Subcutaneous adipose tissue (tissue), 4 donors: ENCODE data around the gene MZB1. TPM values are rescaled to one million over a fixed set of nuclear protein-coding genes. Genes with fewer than 3 reads are reported as not detected.

Experiments
- total RNA-seq, 4 donors: library from RNA; depleted of rRNA; stranded (reverse); fragments of >200 nt; gene quantifications; one replicate each; pipeline ENCODE4 v1.1.0, GENCODE V29; 2016
- TF ChIP-seq, protein P1 (sequence below): fragments of 450-650 bp; IDR thresholded peaks from one replicate; pipeline ENCODE4 v1.5.1; 2016; ENCODE audit warnings: low read depth, mild to moderate bottlenecking, control low read depth, antibody characterized with exemption, moderate library complexity

The MZB1 gene
- total RNA-seq, 4 donors from 2014 or later, result 2.1 TPM; not detected in 3

DNA sequence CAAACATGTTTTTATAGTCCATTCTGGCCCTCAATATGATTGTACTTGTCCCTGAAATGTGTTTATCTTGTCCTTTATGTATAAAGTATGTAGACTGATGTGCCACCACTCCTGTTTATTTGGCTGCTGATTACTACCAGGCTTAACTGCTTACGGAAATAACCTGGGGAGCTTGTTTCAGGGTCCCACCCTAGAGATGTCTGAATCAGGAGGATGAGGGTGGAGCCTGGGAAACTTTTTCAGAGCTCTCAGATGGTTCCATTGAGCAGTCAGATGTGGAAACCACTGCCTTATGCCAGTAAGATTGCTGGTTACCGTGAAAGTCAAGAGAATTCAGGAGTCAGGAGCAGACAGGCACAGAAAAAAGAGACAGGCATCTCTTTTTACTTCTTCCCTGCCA is 25.8 kb downstream of the MZB1 start:
- TF ChIP-seq, protein P1, sequence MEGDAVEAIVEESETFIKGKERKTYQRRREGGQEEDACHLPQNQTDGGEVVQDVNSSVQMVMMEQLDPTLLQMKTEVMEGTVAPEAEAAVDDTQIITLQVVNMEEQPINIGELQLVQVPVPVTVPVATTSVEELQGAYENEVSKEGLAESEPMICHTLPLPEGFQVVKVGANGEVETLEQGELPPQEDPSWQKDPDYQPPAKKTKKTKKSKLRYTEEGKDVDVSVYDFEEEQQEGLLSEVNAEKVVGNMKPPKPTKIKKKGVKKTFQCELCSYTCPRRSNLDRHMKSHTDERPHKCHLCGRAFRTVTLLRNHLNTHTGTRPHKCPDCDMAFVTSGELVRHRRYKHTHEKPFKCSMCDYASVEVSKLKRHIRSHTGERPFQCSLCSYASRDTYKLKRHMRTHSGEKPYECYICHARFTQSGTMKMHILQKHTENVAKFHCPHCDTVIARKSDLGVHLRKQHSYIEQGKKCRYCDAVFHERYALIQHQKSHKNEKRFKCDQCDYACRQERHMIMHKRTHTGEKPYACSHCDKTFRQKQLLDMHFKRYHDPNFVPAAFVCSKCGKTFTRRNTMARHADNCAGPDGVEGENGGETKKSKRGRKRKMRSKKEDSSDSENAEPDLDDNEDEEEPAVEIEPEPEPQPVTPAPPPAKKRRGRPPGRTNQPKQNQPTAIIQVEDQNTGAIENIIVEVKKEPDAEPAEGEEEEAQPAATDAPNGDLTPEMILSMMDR, result no peak

DNA sequence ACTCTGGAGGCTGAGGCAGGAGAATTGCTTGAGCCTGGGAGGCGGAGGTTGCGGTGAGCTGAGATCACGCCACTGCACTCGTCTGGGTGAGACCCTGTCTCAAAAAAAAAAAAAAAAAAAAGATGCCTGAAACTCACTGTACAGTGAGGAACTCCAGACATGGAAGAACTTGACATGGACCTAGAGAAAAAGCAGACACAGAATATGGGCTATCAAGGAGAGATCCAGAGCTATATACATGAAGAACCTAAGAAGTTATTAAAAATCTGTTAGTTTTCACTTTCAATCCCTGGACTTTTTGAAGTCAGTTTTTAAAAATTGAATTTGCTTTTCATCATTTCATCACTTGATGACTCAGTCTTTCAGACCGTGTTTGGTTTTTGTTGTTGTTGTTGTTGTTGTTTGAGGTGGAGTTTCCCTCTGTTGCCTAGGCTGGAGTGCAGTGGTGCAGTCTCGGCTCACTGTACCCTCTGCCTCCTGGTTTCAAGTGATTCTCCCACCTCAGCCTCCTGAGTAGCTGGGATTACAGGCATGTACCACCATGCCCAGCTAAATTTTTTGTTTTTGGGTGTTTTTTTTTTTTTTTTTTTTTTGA is 27.8 kb downstream of the MZB1 start:
- TF ChIP-seq, protein P1, result no peak

DNA sequence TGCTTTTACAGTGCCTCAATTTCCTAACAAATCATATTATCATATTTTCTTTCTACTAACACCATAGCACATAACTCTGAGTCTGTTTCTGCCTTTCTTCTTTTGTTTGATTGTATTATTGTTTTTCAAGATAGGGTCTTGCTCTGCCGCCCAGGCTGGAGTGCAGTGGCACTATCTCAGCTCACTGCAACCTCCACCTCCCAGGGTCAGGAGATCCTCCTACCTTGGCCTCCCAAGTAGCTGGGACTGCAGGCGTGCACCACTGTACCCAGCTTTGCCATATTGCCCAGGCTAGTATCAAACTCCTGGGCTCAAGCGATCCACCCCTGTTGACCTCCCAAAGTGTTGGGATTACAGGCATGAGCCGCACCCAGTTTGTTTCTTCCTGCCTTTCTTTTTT is 29.3 kb downstream of the MZB1 start:
- TF ChIP-seq, protein P1, result no peak

DNA sequence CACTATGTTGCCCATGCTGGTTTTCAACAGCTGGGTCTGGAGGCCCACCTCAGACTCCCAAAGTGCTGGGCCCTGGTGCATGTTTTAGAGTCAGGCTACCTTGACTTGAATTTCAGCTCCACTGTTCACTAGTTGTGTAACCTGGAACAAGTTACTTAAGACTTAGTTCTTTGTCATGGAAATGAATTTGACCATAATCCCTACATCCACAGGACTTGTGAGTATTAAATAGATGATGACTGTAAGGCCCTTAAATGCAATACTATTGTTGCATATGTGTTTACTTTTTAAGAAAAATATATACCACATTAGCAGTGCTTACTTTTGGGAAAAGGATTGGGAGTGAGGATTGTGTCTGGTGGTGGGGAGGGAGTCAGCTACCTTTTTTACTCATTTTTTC is 31.6 kb downstream of the MZB1 start:
- TF ChIP-seq, protein P1, result no peak

GRCh38 chr5:139354186-139354585 is 35.5 kb downstream of the MZB1 start:
- TF ChIP-seq, protein P1, result no peak

GRCh38 chr5:139344177-139344576 is 45.5 kb downstream of the MZB1 start:
- TF ChIP-seq, protein P1, result no peak

DNA sequence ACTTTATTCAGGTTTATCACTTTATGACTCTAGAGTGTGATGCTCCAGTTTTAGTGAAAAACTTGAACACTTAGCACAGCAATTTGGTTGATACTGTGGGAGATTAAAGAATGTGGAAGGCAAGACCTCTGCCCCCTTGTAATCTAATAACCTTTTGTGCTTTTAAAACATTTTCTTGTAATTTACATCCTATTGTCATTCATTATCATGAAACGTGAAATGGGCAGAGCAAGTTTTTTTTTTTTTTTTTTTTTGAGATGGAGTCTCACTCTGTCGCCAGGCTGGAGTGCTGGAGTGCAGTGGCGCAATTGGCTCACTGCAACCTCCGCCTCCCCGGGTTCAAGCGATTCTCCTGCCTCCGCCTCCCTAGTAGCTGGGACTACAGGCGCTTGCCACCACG is 46.2 kb downstream of the MZB1 start:
- TF ChIP-seq, protein P1, result no peak
